Heart right ventricle (tissue), 16 donors: ENCODE measurements around the gene PDPK1. TPM values are rescaled to one million over a fixed set of nuclear protein-coding genes. Genes with fewer than 3 reads are reported as not detected.

ENCODE experiments used
- ATAC-seq, 8 donors: fragments of 200-7000 bp; cut with Tn5 transposase; one replicate each; pipeline ENCODE4 v1.9.1; 2020; ENCODE audit warnings: mild to moderate bottlenecking in 8 of 8, moderate library complexity in 8 of 8, moderate number of reproducible peaks in 1 of 8
- DNase-seq, 2 donors: peaks; one replicate each; pipeline ENCODE4 v3.0.0-alpha.2; 2020
- H3K27ac ChIP-seq, 10 donors: fragments of 200-600 bp; sonication (generic) in 2 of 10; one replicate each; pipeline versions ENCODE4 v1.5.0 to v1.8.0; 2020 to 2022; ENCODE audit warnings: mild to moderate bottlenecking in 3 of 10
- H3K27me3 ChIP-seq, 7 donors: fragments of 200-600 bp; one replicate each; pipeline ENCODE4 v1.8.0; 2021 to 2022; ENCODE audit warnings: mild to moderate bottlenecking in 2 of 7
- H3K36me3 ChIP-seq, 9 donors: fragments of 200-600 bp; sonication (generic) in 1 of 9; one replicate each; pipeline versions ENCODE4 v1.5.0 to v1.8.0; 2020 to 2022; ENCODE audit warnings: mild to moderate bottlenecking in 2 of 9
- H3K4me1 ChIP-seq, 9 donors: fragments of 200-600 bp; sonication (generic) in 1 of 9; one replicate each; pipeline versions ENCODE4 v1.5.0 to v1.8.0; 2020 to 2022; ENCODE audit warnings: mild to moderate bottlenecking in 4 of 9
- H3K4me3 ChIP-seq, 10 donors: fragments of 200-600 bp; sonication (generic) in 2 of 10; one replicate each; pipeline versions ENCODE4 v1.5.0 to v1.8.0; 2020 to 2022; ENCODE audit warnings: mild to moderate bottlenecking in 7 of 10, moderate library complexity in 2 of 10
- H3K9me3 ChIP-seq, 11 donors: fragments of 200-600 bp in 10 of 11; sonication (generic) in 2 of 11; one replicate each; pipeline versions ENCODE4 v1.5.0 to v1.8.0; 2013 to 2022; ENCODE audit warnings: mild to moderate bottlenecking in 2 of 11, control low read depth in 1 of 11, moderate library complexity in 1 of 11
- CTCF ChIP-seq, 9 donors: fragments of 200-600 bp; sonication (generic) in 2 of 9; IDR thresholded peaks; one replicate each; pipeline versions ENCODE4 v1.5.0 to v1.8.0; 2021 to 2022; ENCODE audit warnings: antibody characterized with exemption in 9 of 9, mild to moderate bottlenecking in 5 of 9, moderate library complexity in 1 of 9
- WGBS, 2 donors: extraction: QIAGEN DNeasy Blood & Tissue Kit; methylation state at CpG; one replicate each; pipeline ENCODE4 v1.1.7; 2013; ENCODE audit warnings: inconsistent platforms in 1 of 2; 5-methylcytosine and 5-hydroxymethylcytosine counted together
- intact Hi-C, 10 donors: fragments of 100-400 bp; cut with DNase I; formaldehyde crosslinking; loops; one replicate each; pipeline versions ENCODE4 v1.11.1 to v1.14.2; 2022
- polyA plus RNA-seq, 2 donors: library from polyadenylated mRNA; stranded (reverse); fragments of 200-250 nt; gene quantifications; one replicate each; pipeline ENCODE4 v1.2.3, GENCODE V29; 2013
- total RNA-seq, 10 donors: library from RNA; stranded (reverse); fragmentation: NEBNext Ultra II Directional in 3 of 10; extraction: Animal tissue kit (Norgen Biotek cat#: 25700) in 3 of 10; gene quantifications; one replicate each; pipeline versions ENCODE4 v1.2.1 to v1.2.4, GENCODE V29; 2021 to 2023
- donor health status: Arrhythmogenic right ventricular cardiomyopathy.
- donor health status: ischemic (EF 13 %, LVEDD 7.1; RV severe dilation, severe dysfunction).
- donor health status: healthy with polysubstance abuse.
- donor health status: DM: no; HTN: yes; CAD: no.
- donor health status: DM: no; HTN: no; CAD: no.
- donor health status: ischemic (EF 25% LVEDD 6.9; RV normal size, moderate dysfunction).
- donor health status: ischemic (EF 25% LVEDD 5.7; RV mildly dilated, moderate dysfunction).
- donor health status: healthy.
- donor health status: DM: yes; HTN: yes; CAD: no.
- donor health status: Ischemic cardiomyopathy.
- donor health status: ischemic (EF 35%, LVEDD 5.7; RV mildly dilated, moderate dysfunction).
- donor health status: nonischemic (EF 11% LVEDD 7.7; RV severe dilation, severe dysfunction).
- donor health status: DM: yes; HTN: yes; CAD: no.
- donor health status: PGD.
- donor health status: ischemic (EF 29% LVEDD 5.4; RV normal size, mild dysfunction).
- donor health status: nonischemic (EF 23%, LVEDD 6.1; RV moderate dilation, normal function).

The PDPK1 gene
- total and polyA plus RNA-seq, 12 donors: 11.0 to 47.7 (median 37.8) TPM

GRCh38 chr16:2517954-2518605 lies 19.7 kb upstream of the PDPK1 start:
- peak in 1 of 2 donors; percentile 8 for DNase-seq
- Histone ChIP-seq H3K36me3 (peaks cover 0 to 25% (median 0%) of the 10 kb centered on the region in 9 donors), H3K9me3 (no peaks in the 10 kb centered on the region), H3K4me3 (peak overlapping the region in 1 of 10 donors; percentile 23), H3K4me1 (peaks cover 51 to 71% (median 65%) of the 10 kb centered on the region in 9 donors), H3K27me3 (no peaks in the 10 kb centered on the region), H3K27ac (peak overlapping the region in 7 of 10 donors; percentile 19 to 91 (median 66))
- intact Hi-C loops: no loop called here
- no peak for TF ChIP-seq CTCF (IDR thresholded peaks at IDR 0.05)
- 71 to 73% methylated on average over 12 of the region's 12 CpGs for WGBS, 2 donors
- no peak for ATAC-seq

- intact Hi-C loops: no loop called here
- Histone ChIP-seq H3K27ac (peak overlapping the region in 9 of 10 donors; percentile 66 to 91 (median 83)), H3K4me1 (peaks cover 49 to 68% (median 62%) of the 10 kb centered on the region in 9 donors), H3K36me3 (peaks cover 0 to 35% (median 5%) of the 10 kb centered on the region in 9 donors), H3K4me3 (peak overlapping the region in 9 of 10 donors; percentile 54 to 74 (median 62)), H3K27me3 (no peaks in the 10 kb centered on the region), H3K9me3 (no peaks in the 10 kb centered on the region)
- ATAC-seq (peak in 4 of 8 donors; percentile 0 to 9 (median 2)), DNase-seq (peak in 1 of 2 donors; percentile 16)
- no peak for TF ChIP-seq CTCF (IDR thresholded peaks at IDR 0.05)
- WGBS, 2 donors: 85% methylated on average over 39 of the region's 39 CpGs
Observed at GRCh38 chr16:2518823-2519710, 18.8 kb upstream of the PDPK1 start.

GRCh38 chr16:2519711-2520080 lies 18.1 kb upstream of the PDPK1 start:
- DNase-seq (peak in 1 of 2 donors; percentile 28), ATAC-seq (peak in 5 of 8 donors; percentile 1 to 19 (median 9))
- Histone ChIP-seq H3K27ac (peak overlapping the region in 9 of 10 donors; percentile 66 to 91 (median 83)), H3K27me3 (no peaks in the 10 kb centered on the region), H3K4me3 (peak overlapping the region in 9 of 10 donors; percentile 54 to 74 (median 62)), H3K4me1 (peaks cover 49 to 66% (median 60%) of the 10 kb centered on the region in 9 donors), H3K9me3 (no peaks in the 10 kb centered on the region), H3K36me3 (peaks cover 0 to 41% (median 5%) of the 10 kb centered on the region in 9 donors)
- intact Hi-C loops: no loop called here
- TF ChIP-seq CTCF (IDR thresholded peaks at IDR 0.05): no peak
- 36 to 37% methylated on average over 22 of the region's 22 CpGs for WGBS, 2 donors

- no peaks in the 10 kb centered on the region for H3K27me3 ChIP-seq
- DNase-seq (peak; percentile 92 to 93), ATAC-seq (peak; percentile 78 to 90 (median 86))
- no peak for TF ChIP-seq CTCF (IDR thresholded peaks at IDR 0.05)
- H3K36me3 ChIP-seq: peaks cover 0 to 47% (median 5%) of the 10 kb centered on the region in 9 donors
- H3K9me3 ChIP-seq: no peaks in the 10 kb centered on the region
- 1% methylated on average over 63 to 83 of the region's 83 CpGs for WGBS, 2 donors
- peaks cover 46 to 61% (median 56%) of the 10 kb centered on the region in 9 donors for H3K4me1 ChIP-seq
- H3K27ac ChIP-seq: peak within 1 kb of the TSS in 9 of 10 donors; percentile 66 to 91 (median 83)
- intact Hi-C loops: no loop called here
- H3K4me3 ChIP-seq: peak within 1 kb of the TSS; percentile 34 to 74 (median 62)
Observed at GRCh38 chr16:2520097-2520783, 17.6 kb upstream of the PDPK1 start, which contains the start of gene AMDHD2. TSS of gene AMDHD2 (plus strand) at chr16:2520371. CDS start at chr16:2520459, 88 bp downstream.
